ENCODE measurements around the gene ZNF808.
A peak's percentile ranks its signal among the peaks of the same experiment; 100 is the strongest.
"Not testable (repeated sequence)": the region's sequence is repeated elsewhere in the genome, so short reads cannot be mapped to it uniquely, and the experiment has no call there.

ZNF808 gene

GRCh38 chr19:52527134-52527955 is at the start of gene ZNF808:
Gene ZNF808 (plus strand): TSS chr19:52527668. CDS start chr19:52543285, 15,617 bp downstream.
- peak; percentile 64 for DNase-seq (ENCODE audit: low spot score)

- DNase-seq (ENCODE audit: low spot score), result not testable (repeated sequence)
Measured at GRCh38 chr19:52484111-52484743, 43.2 kb upstream of the ZNF808 start.

- DNase-seq (ENCODE audit: low spot score), result not testable (repeated sequence)
Measured at GRCh38 chr19:52485064-52485463, 42.4 kb upstream of the ZNF808 start.

GRCh38 chr19:52485561-52486240 is 41.8 kb upstream of the ZNF808 start:
- not testable (repeated sequence) for DNase-seq (ENCODE audit: low spot score)

DNA sequence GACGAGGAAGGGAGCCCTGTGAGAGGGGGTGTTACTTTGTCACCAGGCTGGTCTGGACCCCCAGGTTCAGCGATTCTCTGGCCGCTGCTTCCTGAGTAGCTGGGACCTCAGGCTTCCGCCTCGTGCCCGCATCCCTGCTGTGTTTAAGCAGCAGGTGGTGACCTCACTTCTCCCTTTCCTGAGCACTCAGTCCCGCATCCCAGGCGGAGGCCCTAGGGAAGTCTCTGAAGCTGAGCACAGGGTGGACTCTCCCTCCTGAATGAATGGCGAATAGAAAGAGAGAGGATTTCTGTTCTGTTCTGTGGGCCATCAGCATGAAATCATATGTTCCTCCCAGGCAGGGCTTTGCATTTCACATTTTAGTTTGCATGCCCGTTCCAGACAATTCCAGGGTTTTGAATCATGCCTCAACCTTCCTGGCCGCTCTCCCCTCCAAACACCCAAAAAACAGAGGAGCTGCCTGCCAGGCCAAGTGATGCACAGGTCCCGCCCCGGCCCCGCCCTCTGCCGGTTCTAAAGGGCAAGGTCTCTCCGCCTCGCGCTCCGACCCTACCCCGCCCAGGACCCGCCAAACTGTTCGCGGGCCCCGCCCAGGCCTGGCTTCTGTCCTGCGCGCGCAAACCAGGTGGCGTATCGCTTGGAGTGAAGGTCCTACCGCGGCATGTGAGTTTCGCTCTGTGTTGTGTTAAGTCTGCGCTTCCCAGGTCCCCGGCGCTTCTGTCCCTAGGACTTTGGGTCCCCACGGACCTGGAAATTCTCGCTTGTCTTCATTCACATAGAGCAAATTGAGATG is 35.1 kb upstream of the ZNF808 start:
- no peak for DNase-seq (ENCODE audit: low spot score)

DNA sequence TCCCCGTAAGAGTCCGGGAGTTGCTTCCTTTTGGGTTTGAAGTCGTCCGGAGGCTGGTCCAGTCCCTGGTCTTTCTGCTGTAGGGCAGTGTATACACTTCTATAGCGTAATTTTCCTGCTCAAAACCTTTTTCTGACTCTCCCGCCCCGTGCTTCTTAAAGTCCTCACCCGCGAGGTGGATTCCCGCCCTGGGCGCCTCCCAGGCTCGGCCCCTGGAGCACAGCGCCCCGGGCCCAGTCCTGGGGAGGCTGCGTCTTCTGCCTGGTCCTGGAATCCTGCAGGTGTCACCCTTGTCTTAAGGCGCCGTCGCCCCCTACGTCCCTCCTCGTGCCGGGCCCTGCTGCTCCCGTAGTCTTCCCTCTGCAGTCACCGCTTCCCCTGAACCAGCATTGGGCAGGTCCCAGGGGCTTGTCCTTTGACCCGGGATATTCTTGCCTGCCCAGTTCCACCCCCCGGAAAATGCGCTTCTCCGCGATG is 34.4 kb upstream of the ZNF808 start:
- no peak for DNase-seq (ENCODE audit: low spot score)

DNA sequence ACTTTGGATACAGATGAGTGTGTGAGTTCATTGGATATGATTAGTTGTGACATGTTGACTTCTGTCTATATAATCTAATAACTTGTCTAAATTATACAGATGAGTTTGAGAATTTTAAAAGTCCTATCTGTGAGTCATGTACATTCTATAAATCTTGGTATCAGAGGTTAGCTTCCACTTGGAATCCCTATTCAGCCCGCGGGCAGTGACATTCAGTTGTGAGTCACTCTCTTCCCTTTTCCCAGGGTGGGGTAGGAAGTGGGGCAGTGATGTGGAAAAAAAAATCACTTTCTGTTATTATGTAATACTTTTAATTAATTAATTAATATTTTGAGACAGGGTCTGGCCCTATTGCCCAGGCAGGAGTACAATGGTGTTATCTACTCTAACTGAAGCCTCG is 33.0 kb upstream of the ZNF808 start:
- DNase-seq (ENCODE audit: low spot score), result no peak

- no peak for DNase-seq (ENCODE audit: low spot score)
Measured at GRCh38 chr19:52498571-52498970, 28.9 kb upstream of the ZNF808 start.

DNA sequence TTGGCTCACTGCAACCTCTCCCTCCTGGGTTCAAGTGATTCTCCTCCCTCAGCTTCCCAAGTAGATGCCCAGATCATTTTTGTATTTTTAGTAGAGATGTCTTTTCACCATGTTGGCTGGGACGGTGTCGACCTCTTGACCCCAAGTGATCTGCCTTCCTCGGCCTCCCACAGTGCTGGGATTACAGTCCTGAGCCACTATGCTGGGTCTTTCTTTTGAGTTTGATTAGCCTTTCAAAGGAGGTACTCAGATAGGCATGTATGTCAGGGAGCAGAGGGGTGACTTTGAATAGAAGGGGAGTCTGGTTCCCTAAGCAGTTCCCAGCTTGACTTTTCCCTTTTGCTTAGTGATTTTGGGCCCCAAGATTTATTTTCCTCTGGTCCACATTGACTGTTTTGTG is 27.0 kb upstream of the ZNF808 start:
- not testable (repeated sequence) for DNase-seq (ENCODE audit: low spot score)

- not testable (repeated sequence) for DNase-seq (ENCODE audit: low spot score)
Measured at GRCh38 chr19:52500991-52501390, 26.5 kb upstream of the ZNF808 start.

- no peak for DNase-seq (ENCODE audit: low spot score)
Measured at GRCh38 chr19:52507266-52507665, 20.2 kb upstream of the ZNF808 start.

GRCh38 chr19:52516191-52516590 is 11.3 kb upstream of the ZNF808 start:
- no peak for DNase-seq (ENCODE audit: low spot score)

GRCh38 chr19:52518646-52519045 is 8.8 kb upstream of the ZNF808 start:
- DNase-seq (ENCODE audit: low spot score), result no peak

DNA sequence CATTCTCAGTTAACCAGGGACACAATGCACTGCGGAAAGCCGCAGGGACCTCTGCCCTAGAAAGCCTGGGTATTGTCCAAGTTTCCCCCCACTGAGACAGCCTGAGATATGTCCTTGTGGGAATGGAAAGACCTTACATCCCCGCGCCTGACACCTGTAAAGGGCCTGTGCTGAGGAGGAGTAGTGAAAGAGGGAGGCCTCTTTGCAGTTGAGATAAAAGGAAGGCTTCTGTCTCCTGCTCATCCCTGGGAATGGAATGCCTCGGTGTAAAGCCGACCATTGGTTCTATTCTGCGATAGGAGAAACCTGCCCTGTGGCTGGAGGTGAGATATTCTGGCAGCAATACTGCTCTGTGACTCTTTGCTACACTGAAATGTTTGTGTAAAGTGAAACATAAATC is 8.3 kb upstream of the ZNF808 start:
- not testable (repeated sequence) for DNase-seq (ENCODE audit: low spot score)

DNA sequence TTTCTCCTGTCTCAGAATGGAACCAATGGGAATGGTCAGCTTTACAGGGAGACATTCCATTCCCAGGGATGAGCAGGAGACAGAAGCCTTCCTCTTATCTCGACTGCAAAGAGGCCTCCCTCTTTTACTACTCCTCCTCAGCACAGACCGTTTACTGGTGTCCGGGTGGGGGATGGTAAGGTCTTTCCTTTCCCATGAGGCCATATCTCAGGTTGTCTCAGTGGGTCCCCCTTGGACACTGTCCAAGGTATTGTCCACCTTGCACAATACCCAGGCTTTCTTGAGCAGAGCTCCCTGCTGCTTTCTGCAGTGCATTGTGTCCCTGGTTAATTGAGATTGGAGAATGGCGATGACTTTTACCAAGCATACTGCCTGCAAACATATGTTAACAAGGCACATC is 7.5 kb upstream of the ZNF808 start:
- no peak for DNase-seq (ENCODE audit: low spot score)

DNA sequence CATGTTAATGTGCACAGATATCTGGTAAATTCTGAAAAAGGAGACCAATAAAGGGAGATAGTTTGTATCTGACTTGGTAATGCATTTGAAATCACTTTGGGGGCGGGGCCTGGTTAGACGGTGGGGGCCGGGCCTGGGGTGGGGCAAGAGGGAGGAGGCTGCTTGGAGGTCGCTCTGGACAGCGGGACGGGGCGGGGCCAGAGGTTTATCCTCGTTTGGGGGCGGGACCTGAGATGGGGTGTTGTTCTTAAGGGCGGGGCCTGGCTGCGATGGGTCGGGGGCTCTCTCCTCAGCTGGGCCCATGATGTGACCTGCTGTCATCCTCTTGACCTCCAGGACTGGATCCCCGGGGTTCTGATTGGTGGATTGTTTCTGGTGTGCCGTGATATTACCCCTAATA is 4.9 kb upstream of the ZNF808 start:
- DNase-seq (ENCODE audit: low spot score), result no peak

DNA sequence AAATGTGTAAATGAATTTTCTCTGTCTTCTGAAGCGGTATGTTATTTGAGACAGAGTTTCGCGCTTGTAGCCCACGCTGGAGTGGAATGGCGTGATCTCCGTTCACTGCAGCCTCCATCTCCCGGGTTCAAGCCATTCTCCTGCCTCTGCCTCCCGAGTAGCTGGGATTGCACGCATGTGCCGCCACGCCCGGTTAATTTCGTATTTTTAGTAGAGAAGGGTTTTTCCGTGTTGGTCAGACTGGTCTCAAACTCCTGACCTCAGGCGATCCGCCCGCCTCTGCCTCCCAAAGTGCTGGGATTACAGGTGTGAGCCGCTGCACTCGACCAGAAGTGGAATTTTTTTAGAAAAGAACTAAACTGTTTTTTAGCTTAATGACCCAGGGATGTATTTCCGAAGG is 3.4 kb upstream of the ZNF808 start:
- DNase-seq (ENCODE audit: low spot score), result no peak

GRCh38 chr19:52527956-52528351 is 486 bp downstream of the ZNF808 start:
- no peak for DNase-seq (ENCODE audit: low spot score)

GRCh38 chr19:52532480-52532879 is 5.0 kb downstream of the ZNF808 start:
- no peak for DNase-seq (ENCODE audit: low spot score)

- no peak for DNase-seq (ENCODE audit: low spot score)
Measured at GRCh38 chr19:52533901-52534300, 6.4 kb downstream of the ZNF808 start.

DNA sequence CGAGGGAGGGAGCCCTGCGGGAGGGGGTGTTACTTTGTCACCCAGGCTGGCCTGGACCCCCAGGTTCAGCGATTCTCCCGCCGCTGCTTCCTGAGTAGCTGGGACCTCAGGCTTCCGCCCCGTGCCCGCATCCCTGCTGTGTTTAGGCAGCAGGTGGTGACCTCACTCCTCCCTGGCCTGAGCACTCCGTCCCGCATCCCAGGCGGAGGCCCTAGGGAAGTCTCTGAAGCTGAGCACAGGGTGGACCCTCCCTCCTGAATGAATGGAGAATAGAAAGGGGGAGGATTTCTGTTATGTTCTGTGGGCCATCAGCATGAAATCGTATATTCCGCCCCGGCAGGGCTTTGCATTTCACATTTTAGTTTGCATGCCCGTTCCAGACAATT is 7.9 kb downstream of the ZNF808 start:
- not testable (repeated sequence) for DNase-seq (ENCODE audit: low spot score)

Measured in COLO829 (cell line).